Epithelial cell of prostate (primary cell): ENCODE results near the gene ZNF212.
A peak's percentile ranks its signal among the peaks of the same experiment; 100 is the strongest.
"Not testable (repeated sequence)": the region's sequence is repeated elsewhere in the genome, so short reads cannot be mapped to it uniquely, and the experiment has no call there.

Source experiments
- DNase-seq: peaks from one replicate; pipeline ENCODE4 v3.0.0-alpha.2; 2011; ENCODE audit warnings: low read depth, low spot score
- H3K27ac ChIP-seq: fragments of 450-650 bp; 2 replicates; pipeline ENCODE4 v1.5.1; 2017; ENCODE audit warnings: mild to moderate bottlenecking

The ZNF212 gene

DNA sequence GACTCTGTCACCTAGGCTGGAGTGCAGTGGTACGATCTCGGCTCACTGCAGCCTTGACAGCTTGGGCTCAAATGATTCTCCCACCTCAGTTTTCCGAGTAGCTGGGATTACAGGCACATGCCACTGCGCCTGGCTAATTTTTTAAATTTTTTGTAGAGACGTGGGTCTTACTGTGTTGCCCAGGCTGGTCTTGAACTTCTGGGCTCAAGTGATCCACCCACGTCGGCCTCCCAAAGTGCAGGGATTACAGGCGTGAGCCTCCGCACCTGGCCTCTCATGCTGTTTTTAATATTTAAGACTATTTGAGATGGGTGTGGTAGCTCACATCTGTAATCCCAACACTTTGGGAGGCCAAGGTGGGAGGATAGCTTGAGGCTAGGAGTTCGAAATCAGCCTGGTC, 12.1 kb downstream of the ZNF212 start:
- not testable (repeated sequence) for H3K27ac ChIP-seq, DNase-seq

DNA sequence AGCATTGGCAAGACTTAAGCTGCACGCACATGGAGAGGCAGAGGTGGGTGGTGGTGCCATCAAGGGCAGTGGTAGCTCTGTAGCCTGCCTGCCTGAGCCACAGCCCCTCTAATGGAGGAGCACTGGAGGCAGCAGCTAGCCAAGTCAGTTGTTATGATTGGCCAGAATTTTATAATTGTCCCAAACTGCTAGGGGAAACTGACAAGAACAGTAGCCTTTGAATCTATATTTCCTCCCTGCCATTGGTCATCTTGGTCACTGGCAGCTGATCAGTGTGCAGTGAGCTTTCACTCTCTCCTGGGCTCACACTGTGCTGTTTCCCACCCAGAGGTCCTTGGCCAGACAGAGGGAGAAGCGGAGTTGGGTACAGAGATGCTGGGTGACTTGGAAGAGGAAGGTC, 12.9 kb downstream of the ZNF212 start:
- DNase-seq, result no peak
- no peak overlapping the region for H3K27ac ChIP-seq

DNA sequence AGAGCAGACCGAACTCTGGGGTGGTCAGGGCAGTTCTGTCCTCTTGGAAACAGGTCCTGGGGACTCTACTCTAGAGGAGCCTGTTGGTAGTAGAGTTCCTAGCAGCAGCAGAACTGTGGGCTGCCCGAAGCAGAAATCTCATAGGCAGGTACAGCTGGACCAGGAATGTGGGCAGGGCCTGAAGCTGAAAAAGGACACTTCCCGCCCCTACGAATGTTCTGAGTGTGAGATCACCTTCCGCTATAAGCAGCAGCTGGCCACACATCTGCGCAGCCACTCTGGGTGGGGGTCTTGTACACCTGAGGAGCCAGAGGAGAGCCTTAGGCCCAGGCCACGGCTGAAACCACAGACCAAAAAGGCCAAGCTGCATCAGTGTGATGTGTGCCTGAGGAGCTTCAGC, 14.2 kb downstream of the ZNF212 start:
- no peak for DNase-seq
- H3K27ac ChIP-seq, result no peak overlapping the region

DNA sequence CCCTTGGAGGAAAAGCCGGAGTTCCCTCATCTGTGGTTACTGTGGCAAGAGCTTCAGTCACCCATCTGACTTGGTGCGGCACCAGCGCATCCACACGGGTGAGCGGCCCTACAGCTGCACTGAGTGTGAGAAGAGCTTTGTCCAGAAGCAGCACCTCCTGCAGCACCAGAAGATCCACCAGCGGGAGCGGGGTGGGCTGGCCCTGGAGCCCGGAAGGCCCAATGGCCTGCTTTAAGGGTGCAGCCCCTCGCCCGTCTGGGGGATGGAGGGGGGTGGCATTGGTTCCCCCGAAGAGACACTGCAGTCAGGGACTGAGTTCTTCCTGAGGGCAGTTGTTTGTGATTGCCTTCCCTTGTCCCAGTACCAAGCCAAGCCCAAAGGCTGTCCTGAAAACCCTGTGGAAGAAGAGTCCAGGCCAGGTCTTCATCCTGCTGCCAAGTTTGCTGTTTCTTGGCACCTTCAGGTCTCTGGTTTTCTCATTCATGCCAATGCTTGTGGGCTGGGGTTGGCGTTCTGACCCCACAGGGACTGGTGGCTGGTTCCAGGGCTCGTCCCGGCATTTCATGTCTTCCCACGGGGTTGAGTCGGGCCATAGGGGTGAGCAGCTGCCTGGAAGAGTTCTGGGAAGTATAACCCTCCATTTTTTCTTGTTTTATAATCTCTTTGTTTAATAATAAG, 14.9 kb downstream of the ZNF212 start:
- no peak for DNase-seq
- H3K27ac ChIP-seq, result no peak overlapping the region

DNA sequence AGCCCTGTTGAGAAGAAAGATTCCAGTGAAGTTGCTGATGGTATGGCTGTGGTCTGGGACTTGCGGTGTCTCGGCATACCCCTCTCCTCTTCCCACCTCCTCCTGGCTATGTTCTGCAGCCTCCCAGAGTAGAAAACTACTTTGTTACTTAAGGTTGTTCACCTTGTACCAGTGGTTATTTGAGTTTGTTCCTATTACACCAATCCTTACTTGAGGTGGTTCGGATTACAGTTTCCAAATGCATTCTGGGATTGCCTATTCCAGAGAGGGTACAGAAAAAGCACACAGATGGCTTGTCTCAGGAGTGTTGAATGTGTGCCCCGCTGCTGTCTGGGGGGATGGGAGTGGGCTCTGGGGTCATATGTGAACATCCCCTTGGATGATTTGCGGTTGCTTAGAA, 15.7 kb downstream of the ZNF212 start:
- no peak for DNase-seq
- H3K27ac ChIP-seq, result no peak overlapping the region

DNA sequence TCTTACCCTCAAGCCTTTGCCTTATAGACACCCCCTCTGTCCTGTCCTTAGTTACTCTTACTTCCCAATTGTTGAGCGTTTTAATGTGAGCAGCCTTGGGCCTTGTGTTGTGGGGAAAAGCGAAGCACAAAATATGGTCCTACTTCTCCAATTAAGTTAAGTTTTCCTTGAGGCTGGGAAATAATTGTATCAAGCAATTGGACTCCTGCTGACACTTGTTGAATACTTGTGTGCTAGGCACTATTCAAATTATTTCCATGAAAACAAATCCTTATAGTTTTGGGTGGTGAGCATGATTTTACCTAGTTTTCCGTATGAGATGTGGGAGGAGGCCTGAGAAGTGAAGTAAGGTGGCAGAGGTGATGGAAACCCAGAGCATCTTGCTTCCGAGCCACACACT, 17.1 kb downstream of the ZNF212 start:
- DNase-seq, result no peak
- H3K27ac ChIP-seq, result peak overlapping the region; percentile 43

DNA sequence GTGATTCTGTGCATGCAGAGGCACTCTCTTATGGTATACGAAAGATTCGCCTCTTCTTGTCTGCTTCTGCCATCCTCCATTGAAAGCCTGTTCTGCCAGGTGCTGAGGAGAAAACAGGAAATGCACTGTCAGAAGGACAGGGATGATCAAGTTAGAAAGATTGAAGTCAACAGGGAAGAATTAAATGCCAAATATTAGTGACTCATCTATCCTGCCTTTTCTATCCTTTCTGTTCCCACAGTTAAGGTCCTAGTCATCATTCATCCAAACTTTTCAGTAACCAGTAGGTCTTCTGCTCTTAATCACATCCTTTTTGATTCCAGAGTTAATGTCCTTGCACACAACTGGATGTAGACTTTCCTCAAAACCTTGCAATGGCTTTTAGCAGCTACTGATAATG, 17.7 kb downstream of the ZNF212 start:
- no peak for DNase-seq

DNA sequence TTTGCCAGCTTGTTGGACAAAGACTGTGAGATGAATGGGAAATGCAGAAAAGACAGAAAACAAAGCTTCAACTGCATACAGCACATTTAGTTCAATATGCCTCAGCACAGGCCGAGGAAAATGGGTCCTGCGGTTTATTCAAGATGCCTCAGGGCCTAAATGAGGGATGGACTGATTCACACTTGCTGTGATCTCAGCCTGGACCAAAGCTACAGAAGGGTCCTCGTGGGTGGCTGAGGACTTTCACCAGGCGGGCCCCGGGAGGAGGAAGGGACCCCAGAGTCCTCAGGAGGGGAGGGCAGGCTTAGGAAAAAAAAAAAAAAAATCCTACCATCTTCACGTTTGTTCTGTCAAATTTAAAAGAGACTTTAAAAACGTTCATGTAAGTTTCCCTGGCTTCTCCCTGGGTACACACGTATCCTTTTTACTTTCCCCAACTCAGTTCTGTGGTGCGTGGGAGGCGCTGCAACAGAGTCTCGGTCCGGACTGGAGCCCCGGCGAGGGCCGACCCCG, 21.9 kb downstream of the ZNF212 start:
- no peak for DNase-seq
- peak overlapping the region; percentile 94 for H3K27ac ChIP-seq

More for the DNA sequence above, 17.7 kb downstream of the ZNF212 start:
- H3K27ac ChIP-seq, result peak overlapping the region; percentile 43

DNA sequence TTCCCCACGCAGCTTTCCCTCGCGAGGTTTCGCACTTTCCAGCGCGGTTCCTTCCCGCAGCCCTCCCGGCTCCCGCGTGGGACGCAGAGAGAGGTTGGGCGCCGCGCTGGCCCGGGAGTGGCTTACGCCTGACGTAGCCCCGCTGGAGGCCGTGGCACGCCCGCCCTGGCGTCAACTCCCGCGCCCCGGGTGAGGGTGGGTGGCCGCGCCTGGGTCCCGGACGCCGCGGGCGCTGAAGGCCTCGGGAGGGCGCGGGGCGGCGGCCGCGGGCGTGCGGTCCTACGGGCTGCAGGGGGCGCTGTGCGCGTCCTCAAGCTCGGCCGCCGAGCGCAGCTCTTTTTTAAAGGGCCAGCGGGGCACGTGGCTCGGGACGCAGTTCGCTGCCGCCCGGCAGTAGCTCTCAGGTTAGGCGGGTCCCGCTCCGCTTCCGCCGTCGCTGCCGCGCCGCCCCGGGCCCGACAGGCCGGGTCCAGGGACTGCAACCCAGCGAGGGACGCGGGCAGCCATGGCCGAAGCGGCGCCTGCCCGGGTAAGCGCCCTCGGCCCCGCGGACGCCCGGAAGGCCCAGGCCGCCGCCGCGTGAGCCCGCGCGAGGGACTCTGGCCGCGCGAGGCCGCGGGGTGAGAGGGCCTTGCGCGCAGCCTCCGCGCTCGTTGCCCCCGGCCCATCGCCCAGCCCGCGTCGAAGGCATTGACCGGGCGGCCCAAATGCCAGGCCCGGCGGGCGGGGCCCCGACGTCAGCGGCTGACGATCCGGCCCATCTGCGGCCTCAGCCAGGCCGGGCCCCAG, 22.6 kb downstream of the ZNF212 start, which contains the start of gene ZNF783:
Gene ZNF783, plus strand, starts transcription at position 368 of the 789 bp plus-strand sequence. Its CDS starts 138 bp downstream, at position 506.
- peak within 1 kb of the TSS; percentile 94 for H3K27ac ChIP-seq
- DNase-seq, result no peak

DNA sequence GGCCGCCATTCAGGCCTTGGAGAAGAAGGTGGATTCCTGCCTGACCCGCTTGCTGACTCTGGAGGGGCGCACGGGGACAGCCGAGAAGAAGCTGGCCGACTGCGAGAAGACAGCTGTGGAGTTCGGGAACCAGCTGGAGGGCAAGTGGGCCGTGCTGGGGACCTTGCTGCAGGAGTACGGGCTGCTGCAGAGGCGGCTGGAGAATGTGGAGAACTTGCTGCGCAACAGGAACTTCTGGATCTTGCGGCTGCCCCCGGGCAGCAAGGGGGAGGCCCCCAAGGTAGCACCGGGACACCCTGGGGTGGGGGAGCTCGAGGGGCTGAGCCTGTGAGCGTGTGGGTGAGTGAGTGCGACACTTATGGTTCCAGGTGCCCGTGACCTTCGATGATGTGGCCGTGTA, 27.0 kb downstream of the ZNF212 start:
- DNase-seq, result no peak
- no peak overlapping the region for H3K27ac ChIP-seq

DNA sequence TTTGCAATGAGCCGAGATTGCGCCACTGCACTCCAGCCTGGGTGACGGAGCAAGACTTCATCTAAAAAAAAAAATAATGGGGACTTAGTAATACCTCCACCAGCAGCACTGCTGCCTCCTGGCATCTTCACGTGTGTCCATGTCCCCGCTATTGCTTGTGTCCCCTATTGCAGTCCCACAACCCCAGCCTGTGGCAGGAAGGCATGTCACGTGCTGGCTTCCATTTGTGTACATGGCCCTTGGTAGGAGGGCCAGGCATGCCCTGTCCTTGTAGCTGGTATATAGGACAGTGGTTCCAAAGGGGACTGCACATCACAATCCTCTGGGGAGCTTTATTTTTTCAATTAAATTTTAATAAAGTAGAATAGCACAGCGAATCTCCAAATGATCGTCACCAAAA, 28.3 kb downstream of the ZNF212 start:
- DNase-seq, result no peak
- H3K27ac ChIP-seq, result no peak overlapping the region

DNA sequence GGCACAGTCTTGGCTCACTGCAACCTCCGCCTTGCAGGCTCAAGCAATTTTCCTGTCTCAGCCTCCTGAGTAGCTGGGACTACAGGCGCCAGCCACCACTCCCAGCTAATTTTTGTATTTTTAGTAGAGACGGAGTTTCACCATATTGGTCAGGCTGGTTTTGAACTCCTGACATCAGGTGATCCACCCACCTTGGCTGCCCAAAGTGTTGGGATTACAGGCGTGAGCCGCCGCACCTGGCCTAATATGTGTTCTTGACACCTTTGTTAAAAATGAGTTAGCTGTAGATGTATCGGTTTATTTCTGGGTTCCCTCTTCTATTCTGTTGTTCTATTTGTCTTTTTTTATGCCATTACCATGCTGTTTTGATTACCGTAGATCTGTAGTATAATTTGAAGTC, 35.0 kb downstream of the ZNF212 start:
- not testable (repeated sequence) for DNase-seq, H3K27ac ChIP-seq

DNA sequence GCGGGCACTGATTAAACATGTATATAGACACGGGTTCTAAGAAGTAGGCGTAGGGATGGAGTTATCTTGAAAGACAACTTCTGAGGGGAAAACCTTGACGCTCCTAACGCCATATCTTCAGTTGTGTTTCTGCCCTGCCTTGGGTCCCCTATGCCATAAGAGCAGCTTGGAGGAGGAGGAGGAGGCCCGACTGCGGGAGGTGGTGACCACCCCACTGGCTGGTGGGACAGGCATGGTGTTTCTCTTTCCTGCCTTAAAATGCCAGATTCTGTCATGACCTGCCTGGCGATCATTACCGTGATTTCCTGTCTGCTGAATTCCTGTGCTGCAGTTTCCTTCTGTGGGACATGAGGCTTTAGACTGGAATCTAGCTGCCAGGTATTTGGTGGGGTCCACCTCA, 38.4 kb downstream of the ZNF212 start:
- H3K27ac ChIP-seq, result no peak overlapping the region
- no peak for DNase-seq

DNA sequence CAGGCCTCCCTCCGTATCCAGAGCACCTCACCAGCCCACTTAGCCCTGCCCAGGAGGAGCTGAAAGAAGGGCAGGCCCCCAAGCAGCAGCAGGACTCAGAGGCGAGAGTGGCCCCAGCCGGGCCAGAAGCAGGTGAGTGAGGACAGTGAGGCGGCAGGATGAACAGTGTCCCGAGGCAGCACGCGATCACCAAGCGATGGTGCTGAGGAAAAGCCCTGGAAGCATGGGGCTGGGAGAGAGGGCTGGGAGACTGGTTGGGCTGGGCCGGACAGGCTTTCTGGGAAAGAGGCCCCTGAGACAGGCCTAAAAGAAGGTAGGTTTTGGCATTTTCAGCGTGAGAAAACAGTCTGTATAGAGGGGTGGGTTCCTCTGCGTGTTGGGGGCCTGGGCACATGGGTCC, 38.9 kb downstream of the ZNF212 start:
- H3K27ac ChIP-seq, result no peak overlapping the region
- DNase-seq, result no peak

DNA sequence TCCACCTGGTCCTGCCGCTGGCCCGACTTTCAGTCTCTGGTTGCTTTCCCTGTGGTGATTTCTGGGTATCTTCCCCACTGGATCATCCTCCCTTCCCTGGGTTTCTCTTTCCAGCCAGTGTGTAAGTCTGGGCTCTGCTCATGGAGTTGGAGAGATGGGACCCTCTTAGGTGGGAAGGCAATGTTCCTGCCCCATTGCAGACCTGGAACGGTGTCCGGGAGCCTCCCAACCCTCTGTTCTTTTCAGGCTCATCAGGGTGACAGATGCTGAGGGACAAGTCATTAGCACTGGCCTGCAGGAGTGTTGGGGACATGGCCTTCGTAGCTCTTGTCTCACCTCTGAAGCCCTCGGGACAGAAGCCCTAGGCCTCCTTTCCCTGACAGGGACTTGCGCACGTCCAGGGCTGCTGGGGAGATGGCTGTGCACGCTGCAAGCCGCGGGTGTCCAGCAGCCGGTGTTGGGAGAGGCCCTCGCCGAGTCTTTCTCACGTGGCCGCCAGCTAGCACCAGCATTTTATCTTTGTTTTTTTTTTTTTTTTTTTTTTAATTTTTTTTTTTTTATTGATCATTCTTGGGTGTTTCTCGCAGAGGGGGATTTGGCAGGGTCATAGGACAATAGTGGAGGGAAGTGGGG, 39.8 kb downstream of the ZNF212 start:
- no peak for DNase-seq
- H3K27ac ChIP-seq, result no peak overlapping the region

DNA sequence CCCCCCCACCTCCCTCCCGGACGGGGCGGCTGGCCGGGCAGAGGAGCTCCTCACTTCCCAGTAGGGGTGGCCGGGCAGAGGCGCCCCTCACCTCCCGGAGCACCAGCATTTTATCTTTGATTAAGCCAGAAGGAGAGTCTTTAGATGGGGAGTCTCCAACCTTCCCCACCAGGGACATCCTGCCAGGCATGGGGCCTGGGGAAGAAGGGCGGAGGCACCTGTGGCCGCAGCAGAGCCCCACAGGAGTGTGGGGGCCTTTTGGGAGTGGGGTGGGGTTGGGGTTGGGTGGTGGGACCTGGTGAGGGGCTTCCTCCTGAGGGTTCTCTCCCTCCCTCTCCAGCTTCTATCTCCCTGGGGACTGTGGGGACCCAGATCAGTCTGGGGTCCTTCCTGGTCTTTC, 40.7 kb downstream of the ZNF212 start:
- DNase-seq, result no peak
- no peak overlapping the region for H3K27ac ChIP-seq

DNA sequence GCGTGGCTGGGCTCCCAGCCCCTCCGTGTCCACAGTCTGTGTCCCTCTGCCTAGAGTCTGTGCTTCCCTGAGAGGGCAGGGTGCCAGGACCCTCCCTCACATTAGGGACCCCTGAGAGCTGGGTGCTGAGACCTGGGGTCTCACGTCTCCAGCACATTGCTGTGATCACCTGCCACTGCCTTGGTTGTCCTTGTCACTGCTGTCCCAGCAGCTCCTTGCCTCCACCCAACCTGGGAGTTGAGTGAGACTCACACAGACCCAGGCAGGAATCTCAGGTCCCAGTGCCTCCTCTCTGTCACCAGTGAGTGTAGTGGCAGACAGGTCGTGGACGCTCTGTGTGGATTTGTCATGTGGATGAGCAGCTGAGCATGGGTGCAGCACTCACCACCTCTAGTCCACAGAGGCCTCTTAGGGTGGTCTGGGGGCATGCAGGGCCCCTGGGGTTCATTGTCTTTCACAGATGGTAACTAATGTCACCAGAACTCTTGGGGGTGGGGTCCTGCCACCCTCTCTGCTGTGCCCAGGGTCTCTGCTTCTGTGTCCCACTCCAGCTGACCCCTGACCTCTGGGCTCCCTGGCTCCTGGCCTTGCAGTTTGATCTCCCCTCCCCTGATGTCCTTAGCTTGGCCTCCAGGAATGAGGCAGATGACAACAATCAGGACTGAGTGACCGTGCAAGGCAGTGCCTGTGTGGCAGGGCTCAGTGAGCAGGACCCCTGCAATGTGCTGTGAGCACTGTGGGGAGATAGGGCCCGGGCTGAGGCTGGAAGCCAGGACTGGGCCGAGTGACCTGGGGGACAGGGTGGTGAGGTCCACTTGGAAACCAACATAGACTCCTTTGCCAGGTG, 41.4 kb downstream of the ZNF212 start:
- H3K27ac ChIP-seq, result no peak overlapping the region
- DNase-seq, result no peak

DNA sequence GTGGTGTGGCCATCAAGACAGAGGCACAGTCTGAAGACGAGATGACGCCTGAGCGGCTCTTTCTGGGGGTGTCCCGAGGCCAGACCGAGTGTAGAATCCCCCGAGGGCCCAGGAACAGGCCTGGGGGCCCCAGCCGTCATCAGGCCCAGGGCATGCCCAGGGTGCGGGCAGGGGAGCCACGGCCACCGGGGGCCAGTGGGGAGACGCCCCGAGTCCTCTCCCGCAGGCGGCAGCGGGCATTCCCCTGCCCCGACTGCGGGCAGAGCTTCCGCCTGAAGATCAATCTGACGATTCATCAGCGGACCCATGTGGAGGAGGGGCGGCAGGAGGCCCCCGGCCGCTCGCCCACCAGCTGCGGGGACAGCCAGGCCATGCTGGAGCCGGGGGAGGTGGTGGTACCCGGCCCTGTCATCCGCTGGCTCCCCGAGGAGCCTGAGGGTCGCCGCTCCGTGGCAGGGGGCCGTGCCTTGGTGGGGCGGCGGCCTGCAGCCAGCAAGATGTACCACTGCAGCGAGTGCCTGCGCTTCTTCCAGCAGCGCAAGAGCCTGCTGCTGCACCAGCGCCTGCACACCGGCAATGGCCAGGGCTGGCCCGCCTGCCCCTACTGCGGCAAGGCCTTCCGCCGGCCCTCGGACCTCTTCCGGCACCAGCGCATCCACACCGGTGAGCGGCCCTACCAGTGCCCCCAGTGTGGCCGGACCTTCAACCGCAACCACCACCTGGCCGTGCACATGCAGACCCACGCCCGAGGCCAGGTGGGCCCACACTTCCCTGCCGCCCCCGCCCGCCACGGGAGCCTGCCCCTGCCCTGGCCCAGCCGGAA, 42.3 kb downstream of the ZNF212 start:
- H3K27ac ChIP-seq, result no peak overlapping the region
- DNase-seq, result no peak

DNA sequence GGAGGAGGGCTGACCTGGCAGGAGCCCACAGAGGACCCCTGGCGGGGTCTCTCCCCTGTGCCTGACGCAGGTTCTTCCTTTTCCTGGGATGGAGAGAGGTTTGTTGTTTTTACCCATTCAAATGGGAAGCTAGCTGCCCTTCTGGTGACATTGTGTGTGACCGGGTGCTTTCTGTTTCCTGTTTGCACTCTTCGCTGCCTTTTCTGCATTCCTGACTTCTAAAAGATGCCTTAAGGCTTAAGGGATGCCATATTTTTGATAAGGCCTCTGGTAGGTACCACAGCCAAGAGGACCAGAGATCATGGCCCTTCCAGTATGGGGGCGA, 42.8 kb downstream of the ZNF212 start:
- DNase-seq, result no peak
- no peak overlapping the region for H3K27ac ChIP-seq

DNA sequence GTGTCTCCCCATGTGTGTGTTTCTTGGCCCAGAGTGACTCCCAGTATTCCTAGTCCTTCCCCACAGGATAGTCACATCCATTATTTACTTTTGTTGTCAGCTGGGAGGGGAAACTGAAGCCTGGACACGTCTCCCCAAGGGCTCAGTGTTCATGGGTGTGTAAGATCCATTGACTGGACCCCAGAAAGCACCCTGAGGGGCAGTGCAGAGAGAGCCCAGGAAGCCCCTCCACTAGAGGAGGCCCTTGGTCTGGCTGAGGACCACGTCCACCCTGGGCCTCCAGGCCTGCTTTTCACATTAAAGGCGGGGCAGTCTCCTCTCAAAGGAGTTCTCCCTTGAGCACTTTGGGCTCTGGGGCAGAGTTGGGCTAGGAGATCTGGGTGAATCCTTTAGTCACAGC, 43.9 kb downstream of the ZNF212 start:
- DNase-seq, result no peak
- no peak overlapping the region for H3K27ac ChIP-seq
